HepG2 (cell line): Measurements from ENCODE around the gene ZFP36L2. TPM values are rescaled to one million over a fixed set of nuclear protein-coding genes. Genes with fewer than 3 reads are reported as not detected.

Source experiments
- GATAD1 ChIP-seq: IDR thresholded peaks from 2 replicates; pipeline ENCODE4 v1.6.1; 2016; ENCODE audit warnings: missing genetic modification reagents, missing compliant biosample characterization
- HDAC2 ChIP-seq: sonication (generic); formaldehyde crosslinking; IDR thresholded peaks from 2 replicates; pipeline ENCODE4 v1.4.0; 2020; ENCODE audit warnings: missing genetic modification reagents
- KDM6A ChIP-seq: IDR thresholded peaks from 2 replicates; pipeline ENCODE4 v1.6.1; 2016; ENCODE audit warnings: low read depth
- NFIC ChIP-seq: IDR thresholded peaks from 2 replicates; pipeline ENCODE4 v1.6.1; 2012; ENCODE audit warnings: mild to moderate bottlenecking, low read length, inconsistent platforms
- NFKBIZ ChIP-seq: IDR thresholded peaks from 2 replicates; pipeline ENCODE4 v1.6.1; 2018; ENCODE audit warnings: missing genetic modification reagents, missing compliant biosample characterization
- NFYB ChIP-seq: sonication (generic); formaldehyde crosslinking; IDR thresholded peaks from 2 replicates; pipeline ENCODE4 v1.4.0; 2020; ENCODE audit warnings: missing genetic modification reagents
- NKX3-1 ChIP-seq: sonication (generic); formaldehyde crosslinking; IDR thresholded peaks from 2 replicates; pipeline ENCODE4 v1.5.0; 2020; ENCODE audit warnings: missing genetic modification reagents
- SAFB2 ChIP-seq: sonication (generic); formaldehyde crosslinking; IDR thresholded peaks from 2 replicates; pipeline ENCODE4 v1.5.1; 2020; ENCODE audit warnings: missing genetic modification reagents, low read depth, mild to moderate bottlenecking, borderline replicate concordance
- SMAD9 ChIP-seq: sonication (generic); formaldehyde crosslinking; IDR thresholded peaks from 2 replicates; pipeline ENCODE4 v1.5.1; 2020; ENCODE audit warnings: mild to moderate bottlenecking, missing genetic modification reagents
- TAF1 ChIP-seq: sonication (generic); formaldehyde crosslinking; IDR thresholded peaks from 2 replicates; pipeline ENCODE4 v1.4.0; 2020; ENCODE audit warnings: missing genetic modification reagents
- TBL1XR1 ChIP-seq: fragments of 150-350 bp; IDR thresholded peaks from 2 replicates; pipeline ENCODE4 v1.6.1; 2014; ENCODE audit warnings: borderline replicate concordance, low read length; ENCODE audit not compliant: partially characterized antibody
- YY1 ChIP-seq: IDR thresholded peaks from 2 replicates; pipeline ENCODE4 v1.6.1; 2011; ENCODE audit warnings: low read length, low read depth, moderate library complexity, mild to moderate bottlenecking; ENCODE audit not compliant: insufficient read depth, insufficient replicate concordance
- ZFP41 ChIP-seq: sonication (generic); formaldehyde crosslinking; IDR thresholded peaks from 2 replicates; pipeline ENCODE4 v1.4.0; 2020; ENCODE audit warnings: mild to moderate bottlenecking, missing genetic modification reagents, borderline replicate concordance
- ZNF180 ChIP-seq: sonication (generic); formaldehyde crosslinking; IDR thresholded peaks from 2 replicates; pipeline ENCODE4 v1.4.0; 2020; ENCODE audit warnings: low read depth, missing genetic modification reagents, borderline replicate concordance
- ZNF354B ChIP-seq: sonication (generic); formaldehyde crosslinking; IDR thresholded peaks from 2 replicates; pipeline ENCODE4 v1.8.0; 2022; ENCODE audit warnings: mild to moderate bottlenecking, missing genetic modification reagents
- ZNF761 ChIP-seq: sonication (generic); formaldehyde crosslinking; conservative IDR thresholded peaks from 2 replicates; pipeline ENCODE4 v1.4.0; 2020; ENCODE audit warnings: mild to moderate bottlenecking, missing genetic modification reagents
- ZSCAN21 ChIP-seq: sonication (generic); formaldehyde crosslinking; IDR thresholded peaks from 2 replicates; pipeline ENCODE4 v1.8.0; 2022; ENCODE audit warnings: mild to moderate bottlenecking, missing genetic modification reagents, moderate library complexity, borderline replicate concordance
- ZSCAN31 ChIP-seq: sonication (generic); formaldehyde crosslinking; IDR thresholded peaks from 2 replicates; pipeline ENCODE4 v1.5.0; 2020; ENCODE audit warnings: low read depth, mild to moderate bottlenecking, missing genetic modification reagents
- polyA plus RNA-seq, 8 experiments: library from polyadenylated mRNA; depleted of rRNA in 3 of 8; stranded (reverse) in 7 of 8; unstranded in 1 of 8; fragments of >200 nt; fragmentation: Illumina TruSeq in 4 of 8; extraction: Trizol in 4 of 8; gene quantifications; 2 replicates each; pipeline versions ENCODE4 v1.2.1 to v1.2.3, GENCODE V29; 2011 to 2016; ENCODE audit warnings: low read depth in 4 of 8, missing spikeins in 1 of 8, mixed read lengths in 1 of 8; ENCODE audit not compliant: insufficient read depth in 1 of 8
- total RNA-seq, 5 experiments: library from RNA; depleted of rRNA; stranded (reverse); fragments of >200 nt; fragmentation: Illumina TruSeq; extraction: Trizol; gene quantifications; 2 replicates each; pipeline ENCODE4 v1.2.3, GENCODE V29; 2016; ENCODE audit warnings: low read depth in 1 of 5
- TF ChIP-seq, protein P1 (sequence below): IDR thresholded peaks from 2 replicates; pipeline ENCODE4 v1.6.1; 2016; ENCODE audit warnings: mild to moderate bottlenecking, missing biosample characterization, missing genetic modification reagents
- TF ChIP-seq, protein P2 (sequence below): sonication (generic); formaldehyde crosslinking; IDR thresholded peaks from 2 replicates; pipeline ENCODE4 v1.4.0; 2020; ENCODE audit warnings: missing genetic modification reagents, borderline replicate concordance
- TF ChIP-seq, protein P3 (sequence below): IDR thresholded peaks from 2 replicates; pipeline ENCODE4 v1.6.1; 2016; ENCODE audit warnings: missing compliant biosample characterization, missing genetic modification reagents, borderline replicate concordance
- TF ChIP-seq, protein P4 (sequence below): sonication (generic); formaldehyde crosslinking; IDR thresholded peaks from 2 replicates; pipeline ENCODE4 v1.5.0; 2020; ENCODE audit warnings: mild to moderate bottlenecking, missing genetic modification reagents
- TF ChIP-seq, protein P5 (sequence below): conservative IDR thresholded peaks from 2 replicates; pipeline ENCODE4 v1.6.1; 2018; ENCODE audit warnings: missing genetic modification reagents

ZFP36L2 gene
- total and polyA plus RNA-seq, 2 of the 13 experiments (the other 11 are each of a cell fraction or from before 2014, with no cell fraction given), result 11.2 to 21.8 TPM

DNA sequence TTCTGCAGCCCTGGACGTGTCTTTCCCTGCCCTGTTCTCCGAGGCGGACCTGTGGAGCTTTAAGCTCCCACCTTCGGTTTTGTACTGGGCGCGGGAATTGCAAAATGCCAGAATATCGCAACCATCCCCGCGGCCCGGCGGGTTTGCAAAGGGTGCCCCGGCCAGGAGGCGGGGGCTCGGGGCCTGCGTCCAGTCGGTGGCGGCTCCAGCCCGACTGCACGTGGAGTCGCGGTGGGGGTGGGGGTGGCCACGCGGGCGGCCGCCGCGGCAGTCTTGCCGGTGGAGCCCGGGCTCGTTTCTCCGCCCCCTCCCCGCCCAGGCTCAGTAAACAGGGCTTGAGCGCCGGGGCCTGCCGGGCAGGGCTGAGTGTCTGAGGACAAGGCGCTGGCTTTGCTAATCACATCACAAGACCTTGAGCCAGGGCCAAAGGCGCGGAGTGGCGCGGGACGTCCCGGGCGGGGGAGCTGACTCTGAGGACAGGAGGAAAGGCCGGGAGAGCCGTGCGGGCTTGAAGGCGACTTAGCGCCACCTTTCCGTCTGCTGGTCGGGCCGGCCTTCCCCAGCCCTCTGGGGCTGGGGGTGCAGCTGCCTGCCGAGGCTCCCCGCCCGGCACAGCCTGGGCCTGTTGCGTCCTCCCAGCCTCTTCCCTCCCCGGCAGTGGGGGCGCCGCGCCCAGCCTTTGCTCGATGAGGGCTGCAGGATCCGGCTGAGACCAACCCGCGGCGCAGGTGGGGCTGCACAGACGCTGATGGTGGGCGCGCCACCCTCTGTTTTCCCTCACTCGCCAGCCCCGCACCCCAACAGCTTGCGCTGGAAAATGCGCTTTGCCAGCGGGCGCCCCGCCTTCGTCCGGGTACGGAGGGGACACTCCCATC, 786 bp upstream of the ZFP36L2 start (continued):
- TF ChIP-seq TAF1 (CRISPR knock-in tag) (peak; percentile 74), KDM6A (CRISPR knock-in tag) (no peak), ZFP41 (CRISPR knock-in tag) (peak; percentile 59; the same call in 1 of the 2 replicates), NFIC (no peak), SAFB2 (CRISPR knock-in tag) (no peak), ZSCAN21 (CRISPR knock-in tag) (peak; percentile 72), SMAD9 (CRISPR knock-in tag) (no peak; the same call in 1 of the 2 replicates), YY1 (peak; percentile 40), ZNF180 (CRISPR knock-in tag) (no peak), ZNF761 (CRISPR knock-in tag) (peak; percentile 86; the same call in 1 of the 2 replicates), GATAD1 (CRISPR knock-in tag) (peak; percentile 49), ZNF354B (CRISPR knock-in tag) (no peak), TBL1XR1 (no peak), NFYB (CRISPR knock-in tag) (peak; percentile 17; the same call in 1 of the 2 replicates), ZSCAN31 (peak; percentile 68), HDAC2 (CRISPR knock-in tag) (peak; percentile 85; the same call in 1 of the 2 replicates), NKX3-1 (CRISPR knock-in tag) (no peak; the same call in 1 of the 2 replicates), NFKBIZ (CRISPR knock-in tag) (0 out of 2 replicates have a peak, but pooled peaks have one; percentile 32)
- TF ChIP-seq, protein P1, sequence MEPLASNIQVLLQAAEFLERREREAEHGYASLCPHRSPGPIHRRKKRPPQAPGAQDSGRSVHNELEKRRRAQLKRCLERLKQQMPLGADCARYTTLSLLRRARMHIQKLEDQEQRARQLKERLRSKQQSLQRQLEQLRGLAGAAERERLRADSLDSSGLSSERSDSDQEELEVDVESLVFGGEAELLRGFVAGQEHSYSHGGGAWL, result peak; percentile 82
- TF ChIP-seq, protein P2, sequence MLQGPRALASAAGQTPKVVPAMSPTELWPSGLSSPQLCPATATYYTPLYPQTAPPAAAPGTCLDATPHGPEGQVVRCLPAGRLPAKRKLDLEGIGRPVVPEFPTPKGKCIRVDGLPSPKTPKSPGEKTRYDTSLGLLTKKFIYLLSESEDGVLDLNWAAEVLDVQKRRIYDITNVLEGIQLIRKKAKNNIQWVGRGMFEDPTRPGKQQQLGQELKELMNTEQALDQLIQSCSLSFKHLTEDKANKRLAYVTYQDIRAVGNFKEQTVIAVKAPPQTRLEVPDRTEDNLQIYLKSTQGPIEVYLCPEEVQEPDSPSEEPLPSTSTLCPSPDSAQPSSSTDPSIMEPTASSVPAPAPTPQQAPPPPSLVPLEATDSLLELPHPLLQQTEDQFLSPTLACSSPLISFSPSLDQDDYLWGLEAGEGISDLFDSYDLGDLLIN, result peak; percentile 88; the same call in 1 of the 2 replicates
- TF ChIP-seq, protein P3, sequence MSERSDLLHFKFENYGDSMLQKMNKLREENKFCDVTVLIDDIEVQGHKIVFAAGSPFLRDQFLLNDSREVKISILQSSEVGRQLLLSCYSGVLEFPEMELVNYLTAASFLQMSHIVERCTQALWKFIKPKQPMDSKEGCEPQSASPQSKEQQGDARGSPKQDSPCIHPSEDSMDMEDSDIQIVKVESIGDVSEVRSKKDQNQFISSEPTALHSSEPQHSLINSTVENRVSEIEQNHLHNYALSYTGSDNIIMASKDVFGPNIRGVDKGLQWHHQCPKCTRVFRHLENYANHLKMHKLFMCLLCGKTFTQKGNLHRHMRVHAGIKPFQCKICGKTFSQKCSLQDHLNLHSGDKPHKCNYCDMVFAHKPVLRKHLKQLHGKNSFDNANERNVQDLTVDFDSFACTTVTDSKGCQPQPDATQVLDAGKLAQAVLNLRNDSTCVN (CRISPR knock-in tag), result peak; percentile 14; the same call in 1 of the 2 replicates
- TF ChIP-seq, protein P4, sequence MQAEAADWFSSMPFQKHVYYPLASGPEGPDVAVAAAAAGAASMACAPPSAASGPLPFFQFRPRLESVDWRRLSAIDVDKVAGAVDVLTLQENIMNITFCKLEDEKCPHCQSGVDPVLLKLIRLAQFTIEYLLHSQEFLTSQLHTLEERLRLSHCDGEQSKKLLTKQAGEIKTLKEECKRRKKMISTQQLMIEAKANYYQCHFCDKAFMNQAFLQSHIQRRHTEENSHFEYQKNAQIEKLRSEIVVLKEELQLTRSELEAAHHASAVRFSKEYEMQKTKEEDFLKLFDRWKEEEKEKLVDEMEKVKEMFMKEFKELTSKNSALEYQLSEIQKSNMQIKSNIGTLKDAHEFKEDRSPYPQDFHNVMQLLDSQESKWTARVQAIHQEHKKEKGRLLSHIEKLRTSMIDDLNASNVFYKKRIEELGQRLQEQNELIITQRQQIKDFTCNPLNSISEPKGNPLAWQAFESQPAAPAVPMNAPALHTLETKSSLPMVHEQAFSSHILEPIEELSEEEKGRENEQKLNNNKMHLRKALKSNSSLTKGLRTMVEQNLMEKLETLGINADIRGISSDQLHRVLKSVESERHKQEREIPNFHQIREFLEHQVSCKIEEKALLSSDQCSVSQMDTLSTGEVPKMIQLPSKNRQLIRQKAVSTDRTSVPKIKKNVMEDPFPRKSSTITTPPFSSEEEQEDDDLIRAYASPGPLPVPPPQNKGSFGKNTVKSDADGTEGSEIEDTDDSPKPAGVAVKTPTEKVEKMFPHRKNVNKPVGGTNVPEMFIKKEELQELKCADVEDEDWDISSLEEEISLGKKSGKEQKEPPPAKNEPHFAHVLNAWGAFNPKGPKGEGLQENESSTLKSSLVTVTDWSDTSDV (CRISPR knock-in tag), result no peak
- TF ChIP-seq, protein P5, sequence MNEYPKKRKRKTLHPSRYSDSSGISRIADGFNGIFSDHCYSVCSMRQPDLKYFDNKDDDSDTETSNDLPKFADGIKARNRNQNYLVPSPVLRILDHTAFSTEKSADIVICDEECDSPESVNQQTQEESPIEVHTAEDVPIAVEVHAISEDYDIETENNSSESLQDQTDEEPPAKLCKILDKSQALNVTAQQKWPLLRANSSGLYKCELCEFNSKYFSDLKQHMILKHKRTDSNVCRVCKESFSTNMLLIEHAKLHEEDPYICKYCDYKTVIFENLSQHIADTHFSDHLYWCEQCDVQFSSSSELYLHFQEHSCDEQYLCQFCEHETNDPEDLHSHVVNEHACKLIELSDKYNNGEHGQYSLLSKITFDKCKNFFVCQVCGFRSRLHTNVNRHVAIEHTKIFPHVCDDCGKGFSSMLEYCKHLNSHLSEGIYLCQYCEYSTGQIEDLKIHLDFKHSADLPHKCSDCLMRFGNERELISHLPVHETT (CRISPR knock-in tag), result peak; percentile 94
